Activated CD4-positive, alpha-beta T cell treated with anti-CD3 and anti-CD28 coated beads, Interleukin-2, amount 50 U/mL, for 16 hours (primary cell): ENCODE data around the gene MROH2A.
"Not testable (repeated sequence)": the region's sequence is repeated elsewhere in the genome, so short reads cannot be mapped to it uniquely, and the experiment has no call there.

Experiments
- DNase-seq: peaks from one replicate; pipeline ENCODE4 v3.0.0-alpha.2; 2020

Gene MROH2A

GRCh38 chr2:233858331-233858730 lies 80.2 kb downstream of the MROH2A start:
- no peak for DNase-seq

GRCh38 chr2:233862261-233862768 lies 84.2 kb downstream of the MROH2A start:
- no peak for DNase-seq

- no peak for DNase-seq
Observed at GRCh38 chr2:233865838-233866237, 87.7 kb downstream of the MROH2A start.

GRCh38 chr2:233866479-233866878 lies 88.3 kb downstream of the MROH2A start:
- DNase-seq, result no peak

- peak; percentile 58 for DNase-seq
Observed at GRCh38 chr2:233867993-233868532, 89.9 kb downstream of the MROH2A start, which contains the start of gene MSL3B. Gene MSL3B, minus strand, starts transcription at chr2:233868386.

GRCh38 chr2:233871432-233871831 lies 93.3 kb downstream of the MROH2A start:
- no peak for DNase-seq

- DNase-seq, result not testable (repeated sequence)
Observed at GRCh38 chr2:233872125-233872524, 94.0 kb downstream of the MROH2A start.

- no peak for DNase-seq
Observed at GRCh38 chr2:233882353-233882752, 104.2 kb downstream of the MROH2A start.
